K562 (cell line): ENCODE results near the gene MEF2B. TPM values are rescaled to one million over a fixed set of nuclear protein-coding genes. Genes with fewer than 3 reads are reported as not detected.

ENCODE experiments used
- CEBPZ ChIP-seq: fragments of 150-350 bp; IDR thresholded peaks from 2 replicates; pipeline ENCODE4 v1.6.1; 2014; ENCODE audit warnings: low read depth, mild to moderate bottlenecking, low read length, borderline replicate concordance
- FOXJ2 ChIP-seq: fragments of 200-800 bp; sonication (Bioruptor generic); IDR thresholded peaks from 2 replicates; pipeline ENCODE4 v1.6.1; 2016; ENCODE audit warnings: missing genetic modification characterization, missing compliant biosample characterization
- MCM2 ChIP-seq: fragments of 450-650 bp; IDR thresholded peaks from 2 replicates; pipeline ENCODE4 v1.6.1; 2017; ENCODE audit warnings: low read depth, mild to moderate bottlenecking
- MYBL2 ChIP-seq, 2 experiments: fragments of 450-650 bp in 1 of 2; sonication (generic) in 1 of 2; formaldehyde crosslinking in 1 of 2; IDR thresholded peaks; 2 replicates each; pipeline versions ENCODE4 v1.6.1 to v1.8.1; 2017 to 2022; ENCODE audit warnings: borderline replicate concordance in 1 of 2, inconsistent platforms in 1 of 2, low read depth in 1 of 2, mild to moderate bottlenecking in 1 of 2, missing genetic modification reagents in 1 of 2, moderate library complexity in 1 of 2
- NFIC ChIP-seq: fragments of 450-650 bp; IDR thresholded peaks from 2 replicates; pipeline ENCODE4 v1.6.1; 2017; ENCODE audit warnings: mild to moderate bottlenecking, inconsistent platforms
- NFYB ChIP-seq: IDR thresholded peaks from 2 replicates; pipeline ENCODE4 v1.6.1; 2011; ENCODE audit warnings: mild to moderate bottlenecking, moderate library complexity; ENCODE audit not compliant: insufficient read length; ENCODE audit errors: extremely low read depth
- PYGO2 ChIP-seq: fragments of 450-650 bp; IDR thresholded peaks from 2 replicates; pipeline ENCODE4 v1.6.1; 2016; ENCODE audit warnings: mild to moderate bottlenecking, missing genetic modification characterization, moderate library complexity, missing compliant biosample characterization
- RHOXF2B ChIP-seq: fragments of 250-450 bp; sonication (Bioruptor Pico); conservative IDR thresholded peaks from 2 replicates; pipeline ENCODE4 v1.5.1; 2021
- SIN3A ChIP-seq, 2 experiments: fragments of 150-350 bp in 1 of 2; IDR thresholded peaks; 2 replicates each; pipeline ENCODE4 v1.6.1; 2011 to 2016; ENCODE audit warnings: borderline replicate concordance in 2 of 2, low read depth in 2 of 2, low read length in 2 of 2, mild to moderate bottlenecking in 2 of 2, moderate library complexity in 2 of 2; ENCODE audit not compliant: control insufficient read depth in 1 of 2
- STAG1 ChIP-seq: sonication (generic); formaldehyde crosslinking; IDR thresholded peaks from 2 replicates; pipeline ENCODE4 v1.5.0; 2020; ENCODE audit warnings: missing genetic modification reagents, borderline replicate concordance
- TEAD4 ChIP-seq, 2 experiments: sonication (generic) in 1 of 2; formaldehyde crosslinking in 1 of 2; IDR thresholded peaks; 2 replicates each; pipeline versions ENCODE4 v1.6.1 to v1.8.0; 2012 to 2022; ENCODE audit warnings: borderline replicate concordance in 1 of 2, inconsistent platforms in 1 of 2, low read length in 1 of 2, mild to moderate bottlenecking in 1 of 2, missing genetic modification reagents in 1 of 2
- ZNF436 ChIP-seq: fragments of 250-450, 450-650 bp; sonication (Bioruptor Pico); formaldehyde crosslinking; IDR thresholded peaks from 2 replicates; pipeline ENCODE4 v1.7.0; 2020; ENCODE audit warnings: mild to moderate bottlenecking
- polyA plus RNA-seq, 8 experiments: library from polyadenylated mRNA; depleted of rRNA in 4 of 8; stranded (reverse) in 5 of 8; unstranded in 3 of 8; fragments of >200 nt; fragmentation: Nextera tagmentation in 2 of 8; fragmentation: Illumina TruSeq in 1 of 8; extraction: Ambion mirVana in 2 of 8; extraction: Trizol in 1 of 8; gene quantifications; 2 replicates each; pipeline versions ENCODE4 v1.2.1 to v1.2.3, GENCODE V29; 2011 to 2014; ENCODE audit warnings: inconsistent platforms in 1 of 8, missing spikeins in 1 of 8
- total RNA-seq, 7 experiments: library from RNA; depleted of rRNA in 6 of 7; stranded (reverse); fragments of >200 nt in 6 of 7; fragmentation: Illumina TruSeq in 2 of 7; extraction: Trizol in 2 of 7; gene quantifications; 2 replicates each; pipeline versions ENCODE4 v1.2.1 to v1.2.3, GENCODE V29; 2011 to 2021; ENCODE audit warnings: low replicate concordance in 1 of 7
- TF ChIP-seq, protein P1 (sequence below): fragments of 250-450 bp; sonication (Bioruptor Pico); IDR thresholded peaks from 2 replicates; pipeline ENCODE4 v1.5.0; 2021; ENCODE audit warnings: mild to moderate bottlenecking, moderate library complexity
- TF ChIP-seq, protein P2 (sequence below): sonication (generic); formaldehyde crosslinking; IDR thresholded peaks from 2 replicates; pipeline ENCODE4 v1.8.1; 2023; ENCODE audit warnings: mild to moderate bottlenecking, missing genetic modification reagents
- TF ChIP-seq, protein P3 (sequence below): fragments of 450-650 bp; formaldehyde crosslinking; IDR thresholded peaks from 2 replicates; pipeline ENCODE4 v1.4.0; 2020; ENCODE audit warnings: mild to moderate bottlenecking

Gene MEF2B
- total and polyA plus RNA-seq, 9 of the 15 experiments (the other 6 are each of a cell fraction or from before 2014, with no cell fraction given), result 0.14 to 1.9 (median 0.71) TPM; not detected in 3

DNA sequence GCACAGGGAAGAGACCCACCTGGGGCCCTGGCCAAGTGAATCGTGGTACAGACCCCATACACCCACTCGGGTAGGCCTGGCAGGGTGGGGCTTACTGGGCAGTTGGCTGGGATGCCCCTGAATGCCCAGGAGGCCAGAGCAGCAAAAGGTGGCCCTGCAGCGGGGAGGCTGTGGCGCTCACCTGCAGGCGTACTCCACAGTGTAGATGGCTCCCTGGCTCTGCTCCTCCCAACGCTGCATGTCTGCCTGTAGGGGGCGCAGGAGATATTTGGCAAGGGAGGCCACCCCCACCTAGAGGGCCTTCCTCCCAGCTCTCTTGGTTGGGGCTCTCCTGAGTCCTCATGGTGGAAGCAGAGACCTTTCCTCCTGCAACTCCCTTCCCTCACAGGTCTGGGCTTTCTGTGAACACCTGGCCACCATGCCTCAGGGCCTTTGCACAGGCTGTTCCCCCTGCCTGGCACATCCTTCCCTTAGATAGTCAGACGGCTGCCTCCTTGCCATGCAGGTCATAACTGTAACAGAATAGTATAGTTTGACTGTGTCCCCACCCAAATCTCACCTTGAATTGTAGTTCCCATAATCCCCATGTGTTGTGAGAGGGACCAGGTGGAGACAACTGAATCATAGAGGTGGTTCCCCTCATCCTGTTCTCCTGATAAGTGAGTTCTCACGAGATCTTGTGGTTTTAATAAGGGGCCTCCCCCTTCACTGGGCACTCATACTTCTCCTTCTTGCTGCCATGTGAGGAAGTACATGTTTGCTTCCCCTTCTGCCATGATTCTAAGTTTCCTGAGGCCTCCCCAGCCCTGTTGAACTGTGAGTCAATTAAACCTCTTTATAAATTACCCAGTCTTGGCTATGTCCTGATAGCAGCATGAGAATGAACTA is 16.0 kb upstream of the MEF2B start (continued):
- TF ChIP-seq FOXJ2 (tag), result no peak
- TF ChIP-seq, protein P1, sequence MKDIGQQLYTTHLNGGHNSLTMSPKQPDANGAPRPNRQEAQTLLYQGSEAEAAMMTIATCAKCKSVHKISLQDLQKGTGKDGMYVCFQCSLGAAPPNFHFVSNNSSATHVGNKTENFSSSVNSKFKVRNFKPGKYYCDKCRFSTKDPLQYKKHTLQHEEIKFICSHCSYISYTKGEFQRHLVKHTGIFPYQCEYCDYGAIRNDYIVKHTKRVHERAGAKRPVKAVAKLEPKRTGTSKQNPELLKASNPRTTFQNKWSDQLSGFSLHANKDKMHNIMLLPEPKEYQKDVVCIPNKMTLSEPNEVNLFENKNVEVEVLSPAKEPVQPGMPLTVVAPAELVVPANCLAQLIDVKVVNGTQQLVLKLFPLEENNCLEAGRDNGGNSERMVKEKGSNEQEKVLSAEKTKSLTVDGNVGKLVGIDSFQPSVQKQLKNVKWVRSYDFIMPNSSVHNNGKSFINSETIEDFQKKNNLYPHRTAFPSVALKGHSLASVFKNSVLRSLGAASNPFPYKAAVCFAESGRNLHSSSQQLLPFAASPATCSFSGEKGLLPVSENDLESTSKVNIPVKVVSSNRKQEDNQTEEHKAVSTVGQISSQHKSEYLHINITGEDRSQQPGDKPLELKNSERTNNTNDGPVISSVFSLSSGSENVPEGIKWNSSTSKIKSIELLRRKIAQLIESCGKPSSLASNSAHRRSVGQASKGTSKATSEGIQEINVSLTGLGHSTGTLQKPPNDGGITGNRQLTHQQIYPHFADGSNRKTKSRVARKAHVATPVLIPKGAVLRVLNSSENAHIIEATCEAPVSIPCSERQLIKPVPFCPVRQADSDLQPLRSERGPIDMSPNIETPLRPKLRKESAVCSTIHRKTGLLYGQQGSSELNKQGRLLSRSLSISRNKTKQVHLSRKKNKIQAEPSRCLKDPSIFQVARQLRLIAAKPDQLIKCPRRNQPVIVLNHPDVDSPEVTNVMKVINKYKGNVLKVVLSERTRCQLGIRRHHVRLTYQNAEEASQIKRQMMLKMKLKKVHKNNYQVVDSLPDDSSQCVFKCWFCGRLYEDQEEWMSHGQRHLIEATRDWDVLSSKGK (CRISPR knock-in tag), result no peak
- TF ChIP-seq CEBPZ, result no peak
- TF ChIP-seq, protein P2, sequence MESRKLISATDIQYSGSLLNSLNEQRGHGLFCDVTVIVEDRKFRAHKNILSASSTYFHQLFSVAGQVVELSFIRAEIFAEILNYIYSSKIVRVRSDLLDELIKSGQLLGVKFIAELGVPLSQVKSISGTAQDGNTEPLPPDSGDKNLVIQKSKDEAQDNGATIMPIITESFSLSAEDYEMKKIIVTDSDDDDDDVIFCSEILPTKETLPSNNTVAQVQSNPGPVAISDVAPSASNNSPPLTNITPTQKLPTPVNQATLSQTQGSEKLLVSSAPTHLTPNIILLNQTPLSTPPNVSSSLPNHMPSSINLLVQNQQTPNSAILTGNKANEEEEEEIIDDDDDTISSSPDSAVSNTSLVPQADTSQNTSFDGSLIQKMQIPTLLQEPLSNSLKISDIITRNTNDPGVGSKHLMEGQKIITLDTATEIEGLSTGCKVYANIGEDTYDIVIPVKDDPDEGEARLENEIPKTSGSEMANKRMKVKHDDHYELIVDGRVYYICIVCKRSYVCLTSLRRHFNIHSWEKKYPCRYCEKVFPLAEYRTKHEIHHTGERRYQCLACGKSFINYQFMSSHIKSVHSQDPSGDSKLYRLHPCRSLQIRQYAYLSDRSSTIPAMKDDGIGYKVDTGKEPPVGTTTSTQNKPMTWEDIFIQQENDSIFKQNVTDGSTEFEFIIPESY (CRISPR knock-in tag), result peak; percentile 90
- TF ChIP-seq MCM2, result no peak
- peak; percentile 74 for TF ChIP-seq TEAD4 (IDR thresholded peaks at IDR 0.05; ENCODE audit: low read length)
- TF ChIP-seq TEAD4 (CRISPR knock-in tag; IDR thresholded peaks at IDR 0.05; ENCODE audit: borderline replicate concordance), result peak; percentile 61; the same call in 1 of the 2 replicates
- no peak for TF ChIP-seq SIN3A (IDR thresholded peaks at IDR 0.05; ENCODE audit: borderline replicate concordance in 2 of 2, control insufficient read depth in 1 of 2, low read depth in 2 of 2, low read length in 2 of 2)
- peak; percentile 31; the same call in 1 of the 2 replicates for TF ChIP-seq STAG1
- no peak for TF ChIP-seq PYGO2 (tag)
- TF ChIP-seq NFIC, result peak; percentile 57; the same call in 1 of the 2 replicates
- TF ChIP-seq NFYB, result no peak
- TF ChIP-seq, protein P3, sequence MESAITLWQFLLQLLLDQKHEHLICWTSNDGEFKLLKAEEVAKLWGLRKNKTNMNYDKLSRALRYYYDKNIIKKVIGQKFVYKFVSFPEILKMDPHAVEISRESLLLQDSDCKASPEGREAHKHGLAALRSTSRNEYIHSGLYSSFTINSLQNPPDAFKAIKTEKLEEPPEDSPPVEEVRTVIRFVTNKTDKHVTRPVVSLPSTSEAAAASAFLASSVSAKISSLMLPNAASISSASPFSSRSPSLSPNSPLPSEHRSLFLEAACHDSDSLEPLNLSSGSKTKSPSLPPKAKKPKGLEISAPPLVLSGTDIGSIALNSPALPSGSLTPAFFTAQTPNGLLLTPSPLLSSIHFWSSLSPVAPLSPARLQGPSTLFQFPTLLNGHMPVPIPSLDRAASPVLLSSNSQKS (CRISPR knock-in tag), result no peak
- no peak for TF ChIP-seq ZNF436 (CRISPR knock-in tag)
- TF ChIP-seq MYBL2 (IDR thresholded peaks at IDR 0.05; ENCODE audit: low read depth), result no peak
- no peak for TF ChIP-seq MYBL2 (CRISPR knock-in tag; IDR thresholded peaks at IDR 0.05; ENCODE audit: borderline replicate concordance)
- TF ChIP-seq RHOXF2B (CRISPR knock-in tag), result no peak
